Measurements from ENCODE around the gene KHDC4. TPM values are rescaled to one million over a fixed set of nuclear protein-coding genes. Genes with fewer than 3 reads are reported as not detected.

The KHDC4 gene
- 20.1 to 27.3 TPM (median 24.9 TPM) in 5 replicates for total RNA-seq (2022; extraction: Qiagen RNA extraction; ENCODE audit: low read depth)

GRCh38 chr1:155934097-155934935 lies at the start of gene KHDC4:
Gene KHDC4, minus strand, starts transcription at chr1:155934413. Its CDS starts 40 bp downstream, at chr1:155934373.

GRCh38 chr1:155978325-155978972 lies 44.2 kb upstream of the KHDC4 start, which contains the start of gene ARHGEF2:
Gene ARHGEF2, minus strand, starts transcription at chr1:155978547. Its CDS starts 120 bp downstream, at chr1:155978427.

GRCh38 chr1:155940993-155941844 lies 7.0 kb upstream of the KHDC4 start, which contains the start of gene RXFP4:
Gene RXFP4, plus strand, starts transcription at chr1:155941638. Its CDS starts 72 bp downstream, at chr1:155941710.

GRCh38 chr1:155911156-155912055 lies 22.8 kb downstream of the KHDC4 start, which contains the start of gene RIT1:
Gene RIT1, minus strand, starts transcription at chr1:155911349. Its CDS starts 588 bp downstream, at chr1:155910761.

Other genes with a start within 250 kb of the KHDC4 start
- 44.2 to 53.3 TPM (median 48.1 TPM) in 5 replicates for gene YY1AP1, start 245.6 kb downstream of the KHDC4 start, total RNA-seq (2022; extraction: Qiagen RNA extraction; ENCODE audit: low read depth)
- gene DAP3, start 245.3 kb downstream of the KHDC4 start, total RNA-seq (2022; extraction: Qiagen RNA extraction; ENCODE audit: low read depth) = 111 to 140 TPM (median 119 TPM) in 5 replicates
- gene GON4L, start 77.2 kb downstream of the KHDC4 start, total RNA-seq (2022; extraction: Qiagen RNA extraction; ENCODE audit: low read depth) = 14.0 to 15.3 TPM (median 14.6 TPM) in 5 replicates
- gene SYT11, start 74.8 kb downstream of the KHDC4 start, total RNA-seq (2022; extraction: Qiagen RNA extraction; ENCODE audit: low read depth) = 0.82 to 1.3 TPM (median 1.1 TPM) in 5 replicates
- gene RIT1, start 23.1 kb downstream of the KHDC4 start, total RNA-seq (2022; extraction: Qiagen RNA extraction; ENCODE audit: low read depth) = 23.9 to 30.3 TPM (median 25.2 TPM) in 5 replicates
- not detected in 5 replicates for gene RXFP4, start 7.2 kb upstream of the KHDC4 start, total RNA-seq (2022; extraction: Qiagen RNA extraction; ENCODE audit: low read depth)
- 33.7 to 41.6 TPM (median 38.3 TPM) in 5 replicates for gene ARHGEF2, start 44.1 kb upstream of the KHDC4 start, total RNA-seq (2022; extraction: Qiagen RNA extraction; ENCODE audit: low read depth)
- gene SSR2, start 86.5 kb upstream of the KHDC4 start, total RNA-seq (2022; extraction: Qiagen RNA extraction; ENCODE audit: low read depth) = 262 to 286 TPM (median 273 TPM) in 5 replicates
- gene UBQLN4, start 119.4 kb upstream of the KHDC4 start, total RNA-seq (2022; extraction: Qiagen RNA extraction; ENCODE audit: low read depth) = 34.5 to 44.2 TPM (median 40.3 TPM) in 5 replicates
- 155 to 174 TPM (median 157 TPM) in 5 replicates for gene LAMTOR2, start 120.4 kb upstream of the KHDC4 start, total RNA-seq (2022; extraction: Qiagen RNA extraction; ENCODE audit: low read depth)
- gene RAB25, start 126.7 kb upstream of the KHDC4 start, total RNA-seq (2022; extraction: Qiagen RNA extraction; ENCODE audit: low read depth) = 0.24 TPM in 1 of 5 replicates, not detected in the others
- gene MEX3A, start 148.1 kb upstream of the KHDC4 start, total RNA-seq (2022; extraction: Qiagen RNA extraction; ENCODE audit: low read depth) = 1.2 to 3.2 TPM (median 2.3 TPM) in 5 replicates
- 580 to 740 TPM (median 720 TPM) in 5 replicates for gene LMNA, start 180.3 kb upstream of the KHDC4 start, total RNA-seq (2022; extraction: Qiagen RNA extraction; ENCODE audit: low read depth)
- 0.17 to 0.53 TPM (median 0.44 TPM) in 5 replicates for gene SEMA4A, start 219.2 kb upstream of the KHDC4 start, total RNA-seq (2022; extraction: Qiagen RNA extraction; ENCODE audit: low read depth)

Measured in A549 treated with RU486 at 1 μM for 4 hours (cell line).